HG03575 (cell line): ENCODE measurements around the gene DUSP11.
"Not testable (repeated sequence)": the region's sequence is repeated elsewhere in the genome, so short reads cannot be mapped to it uniquely, and the experiment has no call there.

Source experiments
- ATAC-seq: cut with Tn5 transposase; IDR thresholded peaks from one replicate; pipeline ENCODE4 v1.9.1; 2021; ENCODE audit not compliant: unreplicated experiment, insufficient number of reproducible peaks, low FRiP score; ENCODE audit errors: extremely low read depth

Gene DUSP11

DNA sequence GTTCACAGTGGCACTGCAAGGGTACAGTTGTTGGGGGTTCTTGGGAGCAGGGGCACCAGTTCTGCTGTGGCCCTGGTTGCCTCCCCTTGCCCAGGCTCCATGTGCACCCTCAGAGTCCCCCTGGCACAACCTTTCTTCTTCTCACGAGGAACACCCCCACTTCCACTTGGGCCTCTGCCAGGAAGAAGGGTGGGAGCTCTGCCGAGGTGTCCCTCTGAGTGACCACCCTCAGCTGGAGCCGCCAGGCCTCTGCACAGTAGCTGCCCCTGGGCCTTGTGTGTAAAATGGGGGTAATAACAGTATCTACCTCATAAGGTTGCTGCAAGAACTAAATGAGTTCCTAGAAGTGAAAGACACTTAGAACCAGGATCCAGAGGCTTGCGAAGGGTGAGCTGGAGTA, 51.2 kb downstream of the DUSP11 start:
- no peak for ATAC-seq

DNA sequence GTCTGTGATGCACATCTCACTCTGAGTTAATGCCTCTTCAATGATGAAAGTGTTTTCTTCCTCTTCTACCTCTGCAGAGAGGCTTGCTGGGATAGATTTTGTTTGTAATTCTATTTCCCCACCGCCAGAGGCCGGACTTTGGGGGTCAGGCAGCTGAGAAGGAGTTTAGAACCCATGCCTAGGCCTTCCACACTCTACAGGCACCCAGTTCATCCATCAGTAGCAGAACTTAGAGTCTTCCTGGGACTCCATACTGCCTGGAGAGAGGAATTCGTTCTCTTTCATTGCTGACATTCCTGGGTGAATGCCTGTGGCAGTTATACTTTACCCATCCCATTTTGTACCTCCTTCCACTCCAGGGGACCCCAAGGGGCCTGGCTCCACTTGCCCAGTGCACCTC, 51.9 kb downstream of the DUSP11 start:
- no peak for ATAC-seq

DNA sequence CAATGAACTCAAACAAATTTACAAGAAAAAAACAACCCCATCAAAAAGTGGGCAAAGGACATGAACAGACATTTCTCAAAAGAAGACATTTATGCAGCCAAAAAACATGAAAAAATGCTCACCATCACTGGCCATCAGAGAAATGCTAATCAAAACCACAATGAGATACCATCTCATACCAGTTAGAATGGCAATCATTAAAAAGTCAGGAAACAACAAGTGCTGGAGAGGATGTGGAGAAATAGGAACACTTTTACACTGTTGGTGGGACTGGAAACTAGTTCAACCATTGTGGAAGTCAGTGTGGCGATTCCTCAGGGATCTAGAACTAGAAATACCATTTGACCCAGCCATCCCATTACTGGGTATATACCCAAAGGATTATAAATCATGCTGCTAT, 53.2 kb downstream of the DUSP11 start:
- ATAC-seq = not testable (repeated sequence)

DNA sequence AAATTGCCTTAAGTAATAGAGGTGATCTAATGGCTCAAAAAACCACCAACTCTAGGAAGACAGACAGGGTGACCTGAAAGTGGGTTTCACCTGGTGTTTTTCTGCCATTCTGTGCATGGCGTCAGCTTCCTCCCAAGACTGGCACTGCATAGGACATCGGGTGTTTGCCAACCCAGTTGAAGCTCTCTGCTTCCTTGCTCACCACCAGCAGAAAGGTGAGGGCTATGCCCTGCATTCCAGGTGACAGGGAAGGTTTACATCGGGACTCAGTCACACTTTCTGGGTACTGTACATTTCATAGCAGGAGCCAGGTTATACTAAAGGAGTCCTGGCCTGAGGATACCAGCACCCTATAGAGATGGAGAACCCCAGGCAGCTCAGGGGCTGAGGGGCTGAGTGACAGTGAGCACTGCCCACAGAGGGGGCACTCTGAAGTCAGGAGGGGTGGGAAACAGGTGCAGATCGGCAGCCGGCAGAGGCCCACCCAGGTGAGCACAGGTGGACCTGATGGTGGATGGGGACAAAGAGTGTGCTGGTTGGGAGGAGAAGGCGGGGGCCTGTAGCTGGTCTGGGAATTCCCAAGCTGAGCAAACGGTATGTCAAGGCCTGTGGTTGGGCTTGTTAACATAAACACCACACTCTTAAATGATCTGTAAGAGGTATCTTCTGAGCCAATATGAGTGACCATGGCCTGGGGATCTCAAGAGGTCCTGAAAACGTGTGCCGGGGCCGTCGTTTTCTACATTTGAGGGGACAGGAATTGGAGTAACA, 60.9 kb downstream of the DUSP11 start:
- no peak for ATAC-seq

DNA sequence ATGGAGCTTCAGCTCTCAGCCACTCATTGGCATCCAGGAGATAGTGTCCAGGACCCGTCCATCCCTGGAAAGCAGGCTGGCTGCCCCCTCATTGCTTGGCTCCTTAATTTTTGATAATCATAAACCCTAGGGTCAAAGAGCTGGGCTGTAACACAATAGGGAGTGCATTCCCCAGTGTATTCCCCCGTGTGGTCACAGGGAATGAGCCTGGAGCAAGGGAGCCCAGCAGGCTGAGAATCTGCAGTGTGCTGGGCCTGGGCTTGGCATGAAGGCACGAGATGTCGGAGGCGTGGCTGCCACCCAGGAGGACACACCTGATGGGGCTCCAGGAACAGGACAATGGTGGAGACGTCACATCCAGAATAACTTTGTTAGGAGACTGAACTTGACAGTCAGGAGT, 61.5 kb downstream of the DUSP11 start:
- no peak for ATAC-seq

DNA sequence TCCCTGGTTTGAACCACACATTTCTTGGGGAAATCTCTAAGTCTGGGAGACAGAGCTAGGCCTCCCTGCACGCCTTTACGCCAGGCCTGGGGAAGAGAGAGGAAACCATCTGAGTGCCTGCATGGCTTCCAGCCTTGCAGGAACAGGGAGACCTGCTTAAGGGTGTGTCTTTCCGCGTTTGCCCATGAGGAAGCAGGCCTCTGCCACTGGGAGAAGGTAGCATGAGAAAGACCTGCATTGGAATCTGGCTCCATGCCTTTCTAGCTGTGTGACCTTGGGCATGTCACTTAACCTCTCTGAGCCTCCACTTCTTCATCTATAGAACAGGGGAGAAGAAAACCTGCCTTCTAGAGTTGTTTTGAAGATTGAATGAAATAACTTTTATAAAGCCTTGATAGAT, 62.2 kb downstream of the DUSP11 start:
- ATAC-seq = not testable (repeated sequence)

DNA sequence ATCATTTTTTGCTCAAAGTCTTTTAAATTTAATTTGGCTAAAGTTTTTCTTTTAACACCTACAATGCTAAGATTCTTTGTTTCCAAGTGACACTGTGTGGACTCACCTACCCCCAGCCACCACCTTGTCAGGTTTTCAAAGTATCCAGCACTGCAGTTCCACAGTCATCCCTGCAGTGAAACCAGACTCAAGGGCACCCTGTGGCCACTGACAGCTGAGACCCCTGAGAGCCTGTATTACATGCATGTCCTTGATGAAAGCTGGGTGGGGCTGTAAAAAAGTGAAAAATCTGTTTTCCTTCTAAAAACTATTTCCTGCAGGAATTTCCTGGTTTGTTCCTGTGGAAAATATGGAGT, 62.7 kb downstream of the DUSP11 start:
- ATAC-seq = no peak

DNA sequence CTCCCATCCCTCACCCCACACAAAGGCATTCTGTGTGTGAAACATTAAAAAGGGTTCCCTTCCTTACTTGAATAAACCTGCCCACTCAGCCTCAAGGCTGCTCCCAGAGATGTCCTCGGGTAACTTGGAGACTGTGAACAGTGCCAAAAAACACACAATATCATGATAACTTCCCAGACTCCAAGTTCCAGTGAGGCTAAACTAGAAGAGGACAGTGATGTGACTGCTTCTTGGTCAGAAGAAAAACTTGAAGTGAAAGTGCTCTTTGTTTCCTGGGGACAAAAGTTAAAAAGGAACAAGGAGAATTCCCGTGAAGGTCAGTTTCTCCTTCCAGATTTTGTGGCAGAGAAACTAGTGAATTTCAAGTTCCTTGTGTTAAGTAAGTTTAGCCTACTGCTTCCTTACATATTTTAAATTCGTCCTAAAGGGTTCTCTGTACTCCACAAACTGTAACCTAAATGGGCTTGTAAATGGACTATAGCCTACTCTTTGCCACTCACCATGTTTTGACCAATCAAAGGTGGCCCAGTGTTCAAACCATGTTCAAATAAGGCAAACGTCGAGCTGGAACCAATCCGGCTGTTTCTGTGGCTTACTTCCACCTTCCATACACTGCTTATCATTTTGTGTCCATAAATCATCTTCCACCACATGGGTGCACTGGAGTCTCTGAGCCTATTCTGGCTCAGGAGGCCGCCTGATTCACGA, 63.2 kb downstream of the DUSP11 start:
- no peak for ATAC-seq

DNA sequence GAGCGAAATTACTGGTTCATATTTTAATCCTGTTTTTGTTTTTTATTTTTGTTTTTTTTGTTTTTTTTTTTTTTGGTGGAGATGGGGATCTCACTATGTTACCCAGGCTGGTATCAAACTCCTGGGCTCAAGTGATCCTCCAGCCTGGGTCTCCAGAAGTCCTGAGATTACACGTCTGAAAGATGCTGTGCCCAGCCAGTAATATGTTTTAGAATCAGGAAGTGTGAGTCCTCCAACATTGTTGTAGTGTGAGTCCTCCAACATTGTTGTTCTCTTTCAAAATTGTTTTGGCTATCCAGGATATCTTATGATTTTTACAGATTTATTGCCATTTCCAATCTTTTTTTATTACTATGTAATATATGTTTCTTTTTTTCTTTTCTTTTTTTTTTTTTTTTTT, 65.8 kb downstream of the DUSP11 start:
- ATAC-seq = no peak
